ENCODE measurements around the gene USP9Y. TPM values are rescaled to one million over a fixed set of nuclear protein-coding genes. Genes with fewer than 3 reads are reported as not detected.

USP9Y gene
- total and polyA plus RNA-seq, 4 donors = 0.09 to 8.5 TPM; not detected in 2

DNA sequence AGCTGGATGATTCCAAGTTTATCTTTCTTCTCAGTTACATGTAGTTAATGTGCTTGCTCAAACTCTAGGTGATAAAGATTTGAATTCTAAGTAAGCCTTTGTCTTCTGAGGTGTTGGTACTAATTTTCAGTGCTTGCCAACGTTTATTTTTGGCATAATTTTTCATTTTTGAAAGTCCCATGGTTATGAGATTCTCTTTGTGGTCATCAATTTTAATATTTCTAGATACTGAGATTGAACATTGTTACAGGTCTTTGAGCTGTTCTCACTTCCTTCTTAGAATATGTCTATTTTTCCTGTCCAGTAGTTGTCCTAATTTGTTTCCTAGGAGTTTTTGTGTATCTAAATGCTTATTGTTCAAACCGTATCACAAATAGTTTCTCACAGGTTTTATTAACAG, 40.4 kb downstream of the USP9Y start:
- no peaks in the 10 kb centered on the region for H3K36me3 ChIP-seq (ENCODE audit: control insufficient read depth in 4 of 4, insufficient read depth in 4 of 4, low read length in 4 of 4)
- TF ChIP-seq, protein P1, sequence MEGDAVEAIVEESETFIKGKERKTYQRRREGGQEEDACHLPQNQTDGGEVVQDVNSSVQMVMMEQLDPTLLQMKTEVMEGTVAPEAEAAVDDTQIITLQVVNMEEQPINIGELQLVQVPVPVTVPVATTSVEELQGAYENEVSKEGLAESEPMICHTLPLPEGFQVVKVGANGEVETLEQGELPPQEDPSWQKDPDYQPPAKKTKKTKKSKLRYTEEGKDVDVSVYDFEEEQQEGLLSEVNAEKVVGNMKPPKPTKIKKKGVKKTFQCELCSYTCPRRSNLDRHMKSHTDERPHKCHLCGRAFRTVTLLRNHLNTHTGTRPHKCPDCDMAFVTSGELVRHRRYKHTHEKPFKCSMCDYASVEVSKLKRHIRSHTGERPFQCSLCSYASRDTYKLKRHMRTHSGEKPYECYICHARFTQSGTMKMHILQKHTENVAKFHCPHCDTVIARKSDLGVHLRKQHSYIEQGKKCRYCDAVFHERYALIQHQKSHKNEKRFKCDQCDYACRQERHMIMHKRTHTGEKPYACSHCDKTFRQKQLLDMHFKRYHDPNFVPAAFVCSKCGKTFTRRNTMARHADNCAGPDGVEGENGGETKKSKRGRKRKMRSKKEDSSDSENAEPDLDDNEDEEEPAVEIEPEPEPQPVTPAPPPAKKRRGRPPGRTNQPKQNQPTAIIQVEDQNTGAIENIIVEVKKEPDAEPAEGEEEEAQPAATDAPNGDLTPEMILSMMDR (IDR thresholded peaks at IDR 0.05; ENCODE audit: control extremely low read depth, extremely low read depth) = no peak
- H3K27ac ChIP-seq (ENCODE audit: low read depth in 1 of 2, low read length in 1 of 2) = no peak overlapping the region
- no peaks in the 10 kb centered on the region for H3K27me3 ChIP-seq (ENCODE audit: control insufficient read depth in 3 of 3, insufficient read depth in 3 of 3, low read length in 2 of 3)
- ATAC-seq (ENCODE audit: insufficient read depth, low FRiP score) (no peak), DNase-seq (no peak)
- no peak overlapping the region for H3K4me3 ChIP-seq
- no peak overlapping the region for H3K9ac ChIP-seq (ENCODE audit: insufficient read depth in 1 of 2, low read length in 2 of 2)
- H3K9me3 ChIP-seq (ENCODE audit: control insufficient read depth in 4 of 4, insufficient read depth in 3 of 4, low read length in 3 of 4) = no peaks in the 10 kb centered on the region
- 90% methylated on average over 2 of the region's 2 CpGs; no CpG with 5 or more reads in 1 of the 2 donors for WGBS, 2 donors
- no peaks in the 10 kb centered on the region for H3K4me1 ChIP-seq (ENCODE audit: control insufficient read depth in 5 of 5, insufficient read depth in 5 of 5, low read length in 5 of 5)

DNA sequence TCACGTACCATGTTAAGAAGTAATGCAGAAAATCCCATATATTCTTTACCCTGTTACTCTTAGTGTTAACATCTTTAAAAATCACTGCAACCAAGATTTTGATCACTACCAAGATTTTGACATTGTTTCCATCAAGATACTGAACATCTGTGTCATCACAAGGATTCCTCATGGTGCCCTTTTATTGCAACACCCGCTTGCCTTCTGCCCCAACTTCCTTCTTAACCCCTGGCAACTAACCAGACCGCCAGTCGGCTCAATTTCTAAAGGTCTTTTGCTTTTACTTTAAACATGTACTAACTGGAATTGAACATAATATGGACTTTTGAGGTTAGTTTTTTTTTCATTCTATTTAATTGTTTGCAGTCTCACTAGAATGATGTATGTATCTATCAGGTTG, 41.7 kb downstream of the USP9Y start:
- H3K27me3 ChIP-seq (ENCODE audit: control insufficient read depth in 3 of 3, insufficient read depth in 3 of 3, low read length in 2 of 3) = no peaks in the 10 kb centered on the region
- 58% methylated on average over 4 of the region's 4 CpGs; no CpG with 5 or more reads in 1 of the 2 donors for WGBS, 2 donors
- DNase-seq (no peak), ATAC-seq (ENCODE audit: insufficient read depth, low FRiP score) (no peak)
- H3K4me1 ChIP-seq (ENCODE audit: control insufficient read depth in 5 of 5, insufficient read depth in 5 of 5, low read length in 5 of 5) = no peaks in the 10 kb centered on the region
- H3K4me3 ChIP-seq = no peak overlapping the region
- H3K9me3 ChIP-seq (ENCODE audit: control insufficient read depth in 4 of 4, insufficient read depth in 3 of 4, low read length in 3 of 4) = no peaks in the 10 kb centered on the region
- TF ChIP-seq, protein P1 (IDR thresholded peaks at IDR 0.05; ENCODE audit: control extremely low read depth, extremely low read depth) = no peak
- H3K27ac ChIP-seq (ENCODE audit: low read depth in 1 of 2, low read length in 1 of 2) = no peak overlapping the region
- no peak overlapping the region for H3K9ac ChIP-seq (ENCODE audit: insufficient read depth in 1 of 2, low read length in 2 of 2)
- no peaks in the 10 kb centered on the region for H3K36me3 ChIP-seq (ENCODE audit: control insufficient read depth in 4 of 4, insufficient read depth in 4 of 4, low read length in 4 of 4)

DNA sequence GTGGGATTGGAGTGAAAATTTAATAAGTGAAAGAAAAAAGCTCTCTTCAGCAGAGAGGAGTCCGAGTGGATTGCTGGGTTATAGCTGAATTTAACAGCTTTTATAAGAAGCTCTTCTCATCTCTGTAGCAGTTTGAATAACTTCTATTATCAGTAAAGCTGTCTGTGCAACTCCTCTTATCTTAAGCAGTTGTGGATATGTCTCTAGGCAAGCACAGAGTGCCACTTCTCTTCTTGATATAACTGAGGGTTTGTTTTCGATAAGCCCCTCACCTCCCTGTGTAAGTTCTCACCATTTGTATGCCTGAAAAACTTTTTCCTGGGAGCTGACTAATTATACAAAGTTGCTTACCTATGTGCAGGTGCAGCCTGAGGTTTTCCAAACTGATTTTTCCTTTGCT, 43.1 kb downstream of the USP9Y start:
- 96% methylated on average over 2 of the region's 2 CpGs; no CpG with 5 or more reads in 1 of the 2 donors for WGBS, 2 donors
- TF ChIP-seq, protein P1 (IDR thresholded peaks at IDR 0.05; ENCODE audit: control extremely low read depth, extremely low read depth) = no peak
- Histone ChIP-seq H3K27me3 (ENCODE audit: control insufficient read depth in 3 of 3, insufficient read depth in 3 of 3, low read length in 2 of 3) (no peaks in the 10 kb centered on the region), H3K4me3 (no peak overlapping the region), H3K27ac (ENCODE audit: low read depth in 1 of 2, low read length in 1 of 2) (no peak overlapping the region), H3K9ac (ENCODE audit: insufficient read depth in 1 of 2, low read length in 2 of 2) (no peak overlapping the region), H3K4me1 (ENCODE audit: control insufficient read depth in 5 of 5, insufficient read depth in 5 of 5, low read length in 5 of 5) (no peaks in the 10 kb centered on the region), H3K9me3 (ENCODE audit: control insufficient read depth in 4 of 4, insufficient read depth in 3 of 4, low read length in 3 of 4) (no peaks in the 10 kb centered on the region), H3K36me3 (ENCODE audit: control insufficient read depth in 4 of 4, insufficient read depth in 4 of 4, low read length in 4 of 4) (no peaks in the 10 kb centered on the region)
- DNase-seq (no peak), ATAC-seq (ENCODE audit: insufficient read depth, low FRiP score) (no peak)

DNA sequence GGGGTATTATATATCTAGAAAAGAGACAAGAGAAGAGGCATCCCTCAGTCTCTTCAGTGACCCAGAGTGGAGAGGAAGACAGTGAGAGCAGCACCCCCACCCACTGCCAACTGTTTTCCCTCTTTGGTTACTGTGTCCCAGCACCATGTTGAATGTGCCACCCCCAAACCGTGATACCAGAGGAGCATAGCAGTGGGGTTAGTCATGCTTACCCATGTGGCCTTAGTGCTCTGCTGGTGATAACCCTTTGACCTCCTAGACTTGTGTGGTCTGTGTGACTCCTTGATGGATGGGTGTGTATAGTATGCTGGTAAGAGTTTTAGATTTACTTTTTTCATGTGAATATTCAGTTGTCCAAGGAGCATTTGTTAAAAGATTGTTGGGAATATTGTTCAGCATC, 48.3 kb downstream of the USP9Y start:
- Histone ChIP-seq H3K9me3 (ENCODE audit: control insufficient read depth in 4 of 4, insufficient read depth in 3 of 4, low read length in 3 of 4) (no peaks in the 10 kb centered on the region), H3K4me1 (ENCODE audit: control insufficient read depth in 5 of 5, insufficient read depth in 5 of 5, low read length in 5 of 5) (no peaks in the 10 kb centered on the region), H3K27ac (ENCODE audit: low read depth in 1 of 2, low read length in 1 of 2) (no peak overlapping the region), H3K9ac (ENCODE audit: insufficient read depth in 1 of 2, low read length in 2 of 2) (no peak overlapping the region), H3K4me3 (no peak overlapping the region), H3K36me3 (ENCODE audit: control insufficient read depth in 4 of 4, insufficient read depth in 4 of 4, low read length in 4 of 4) (no peaks in the 10 kb centered on the region), H3K27me3 (ENCODE audit: control insufficient read depth in 3 of 3, insufficient read depth in 3 of 3, low read length in 2 of 3) (no peaks in the 10 kb centered on the region)
- ATAC-seq (ENCODE audit: insufficient read depth, low FRiP score) (no peak), DNase-seq (no peak)
- WGBS, 2 donors = 73% methylated on average over 1 of the region's 1 CpG; no CpG with 5 or more reads in 1 of the 2 donors
- TF ChIP-seq, protein P1 (IDR thresholded peaks at IDR 0.05; ENCODE audit: control extremely low read depth, extremely low read depth) = no peak

Measured in lung (tissue), 12 donors.